Vagina (tissue), 2 donors: Measurements from ENCODE around the gene COL27A1. TPM values are rescaled to one million over a fixed set of nuclear protein-coding genes. Genes with fewer than 3 reads are reported as not detected.
A peak's percentile ranks its signal among the peaks of the same experiment; 100 is the strongest.

Experiments
- DNase-seq, 2 donors: peaks; one replicate each; pipeline ENCODE4 v3.0.0-alpha.2; 2017; ENCODE audit errors: extremely low spot score in 2 of 2
- H3K27ac ChIP-seq: fragments of 200-600 bp; sonication (generic); one replicate; pipeline ENCODE4 v1.5.1; 2019
- H3K27me3 ChIP-seq: fragments of 200-600 bp; sonication (generic); one replicate; pipeline ENCODE4 v1.5.1; 2019
- H3K36me3 ChIP-seq, 2 donors: fragments of 200-600 bp; sonication (generic); one replicate each; pipeline ENCODE4 v1.5.1; 2017 to 2019
- H3K4me1 ChIP-seq: fragments of 200-600 bp; sonication (generic); one replicate; pipeline ENCODE4 v1.5.1; 2019
- H3K4me3 ChIP-seq, 2 donors: fragments of 200-600 bp; sonication (generic); 1 replicate in 1 of 2; 2 replicates in 1 of 2; pipeline ENCODE4 v1.5.1; 2016 to 2019
- H3K9me3 ChIP-seq: fragments of 200-600 bp; sonication (generic); one replicate; pipeline ENCODE4 v1.5.1; 2019
- CTCF ChIP-seq, 3 experiments: fragments of 450-650 bp in 2 of 3; fragments of 200-600 bp in 1 of 3; sonication (generic) in 1 of 3; IDR thresholded peaks; one replicate each; pipeline ENCODE4 v1.5.1; 2017 to 2019; ENCODE audit warnings: antibody characterized with exemption in 3 of 3, mild to moderate bottlenecking in 2 of 3, moderate library complexity in 2 of 3
- POLR2A ChIP-seq, 2 donors: fragments of 450-650 bp; IDR thresholded peaks; one replicate each; pipeline ENCODE4 v1.6.1; 2017; ENCODE audit warnings: antibody characterized with exemption in 2 of 2, mild to moderate bottlenecking in 2 of 2, moderate library complexity in 2 of 2
- POLR2AphosphoS5 ChIP-seq, 2 donors: sonication (generic); formaldehyde crosslinking; IDR thresholded peaks; one replicate each; pipeline ENCODE4 v1.9.0; 2017; ENCODE audit warnings: antibody characterized with exemption in 2 of 2, mild to moderate bottlenecking in 2 of 2, low read depth in 1 of 2; ENCODE audit not compliant: insufficient read depth in 1 of 2
- intact Hi-C: fragments of 100-400 bp; cut with DNase I; formaldehyde crosslinking; loops from one replicate; pipeline ENCODE4 v1.15.1; 2023
- total RNA-seq: library from RNA; depleted of rRNA; stranded (reverse); fragments of >200 nt; gene quantifications from one replicate; pipeline ENCODE4 v1.2.3, GENCODE V29; 2016

The COL27A1 gene
- total RNA-seq, 1 donor from 2014 or later, result 17.2 TPM

DNA sequence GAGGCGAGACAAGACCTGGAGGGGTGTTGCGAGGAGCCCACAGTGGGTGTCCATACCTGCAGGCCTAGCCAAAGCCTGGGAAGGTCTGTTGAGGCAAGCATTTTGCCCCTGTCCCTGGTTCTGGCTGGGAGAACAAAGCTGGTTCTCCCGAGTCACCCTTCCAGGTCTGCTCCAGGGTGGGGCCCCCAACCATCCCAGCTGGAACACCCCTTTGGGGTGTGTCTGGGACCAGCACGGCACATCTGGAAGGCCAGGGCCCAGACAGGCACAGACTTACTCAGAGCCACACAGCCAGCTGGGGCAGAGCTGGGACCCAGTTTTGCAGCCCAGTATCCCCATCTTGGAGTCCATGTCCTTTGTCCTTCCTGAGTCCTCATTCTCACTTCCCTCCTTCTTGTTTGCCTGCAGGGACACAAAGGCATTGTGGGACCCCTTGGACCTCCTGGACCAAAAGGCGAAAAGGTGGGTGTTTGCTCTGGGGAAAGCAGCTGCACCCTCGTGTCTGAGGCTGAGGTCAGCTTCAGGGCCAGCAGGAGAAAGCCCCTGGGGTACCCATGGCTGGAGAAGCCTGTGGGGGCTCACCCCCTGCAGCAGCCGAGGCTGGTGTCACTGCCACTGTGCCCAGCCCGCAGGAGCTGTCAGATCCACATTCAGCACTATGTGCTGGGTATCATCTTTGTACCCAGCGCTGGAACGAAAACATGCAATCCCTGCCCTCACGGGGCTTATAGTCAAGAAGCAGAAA is 129.2 kb downstream of the COL27A1 start:
- no peak for DNase-seq
- intact Hi-C loops, result no loop called here

DNA sequence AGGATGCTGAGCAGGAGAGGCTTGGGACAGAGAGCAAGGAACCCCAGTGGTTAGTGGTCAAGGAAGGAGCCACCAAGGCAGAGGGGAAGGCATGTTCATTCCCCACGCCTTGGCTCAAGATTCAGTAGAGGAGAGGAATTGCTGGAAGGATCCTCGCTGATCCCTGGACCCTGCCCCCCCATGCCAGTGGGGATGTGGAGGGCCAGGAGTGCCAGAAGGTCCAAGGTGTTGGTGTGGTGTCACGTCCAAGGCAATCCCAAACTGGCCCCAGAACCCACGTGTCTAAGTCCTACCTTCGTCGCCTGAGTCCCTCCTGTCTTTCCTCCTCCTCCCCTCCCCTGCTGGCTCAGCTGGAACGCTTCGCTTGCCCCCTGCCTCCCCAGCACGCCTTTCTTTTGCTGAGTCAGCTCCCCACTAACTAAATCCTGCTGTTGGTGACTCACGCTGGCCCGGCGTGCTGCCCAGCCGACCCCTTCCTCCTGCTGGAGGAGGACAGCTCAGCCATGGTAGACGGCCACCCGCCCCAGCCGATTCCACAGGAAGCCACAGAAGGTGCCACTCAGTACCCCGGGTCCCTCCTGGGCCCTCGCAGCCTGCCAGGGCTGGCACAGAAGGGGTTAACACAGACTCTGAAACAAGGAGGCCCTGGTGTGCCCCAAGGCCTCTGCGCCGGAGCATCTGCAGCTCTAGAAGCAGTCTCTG is 130.0 kb downstream of the COL27A1 start:
- Histone ChIP-seq H3K9me3 (no peaks in the 10 kb centered on the region), H3K4me3 (no peak overlapping the region), H3K27ac (peak overlapping the region; percentile 76), H3K27me3 (no peaks in the 10 kb centered on the region), H3K4me1 (peaks cover 20% of the 10 kb centered on the region), H3K36me3 (no peaks in the 10 kb centered on the region)
- peak in 1 of 2 donors; percentile 86 for DNase-seq
- intact Hi-C loops, result no loop called here
- TF ChIP-seq POLR2AphosphoS5 (IDR thresholded peaks at IDR 0.05; ENCODE audit: insufficient read depth in 1 of 2, low read depth in 1 of 2), result peak in 1 of 2 donors; percentile 81
- TF ChIP-seq CTCF (IDR thresholded peaks at IDR 0.05), result no peak

More for the DNA sequence above, 129.2 kb downstream of the COL27A1 start:
- Histone ChIP-seq H3K27me3 (no peaks in the 10 kb centered on the region), H3K4me3 (no peak overlapping the region), H3K4me1 (peaks cover 20% of the 10 kb centered on the region), H3K27ac (peak overlapping the region; percentile 76), H3K36me3 (no peaks in the 10 kb centered on the region), H3K9me3 (no peaks in the 10 kb centered on the region)
- TF ChIP-seq POLR2AphosphoS5 (IDR thresholded peaks at IDR 0.05; ENCODE audit: insufficient read depth in 1 of 2, low read depth in 1 of 2) (no peak), POLR2A (IDR thresholded peaks at IDR 0.05) (no peak), CTCF (IDR thresholded peaks at IDR 0.05) (no peak)

DNA sequence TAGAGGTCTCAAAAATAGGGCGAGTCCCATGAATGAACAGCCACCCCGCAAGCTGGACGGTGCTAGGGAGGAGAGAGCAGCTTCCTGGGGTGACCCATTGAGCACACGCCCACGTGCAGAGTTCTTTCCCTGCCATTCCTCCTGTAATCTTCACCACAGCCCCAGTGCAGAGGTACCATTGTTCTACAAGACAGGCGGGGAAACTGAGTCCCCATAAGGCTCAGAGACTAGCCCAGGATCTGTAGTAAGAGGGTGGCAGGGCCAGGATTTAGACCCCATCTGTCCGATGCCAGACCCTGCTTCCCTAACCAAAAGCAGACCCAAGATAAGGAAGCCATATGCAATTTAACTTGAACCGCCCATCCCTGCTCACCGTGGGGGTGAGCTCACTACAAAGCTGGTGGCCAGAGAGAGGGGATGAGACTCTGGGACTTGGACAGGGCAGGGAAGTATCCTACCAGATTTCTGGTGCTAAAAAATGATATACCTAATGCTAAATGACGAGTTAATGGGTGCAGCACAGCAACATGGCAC is 130.9 kb downstream of the COL27A1 start:
- H3K4me1 ChIP-seq, result peaks cover 20% of the 10 kb centered on the region
- no peaks in the 10 kb centered on the region for H3K27me3 ChIP-seq
- no peaks in the 10 kb centered on the region for H3K9me3 ChIP-seq
- DNase-seq, result peak in 1 of 2 donors; percentile 71
- intact Hi-C loops, result no loop called here
- H3K4me3 ChIP-seq, result no peak overlapping the region
- TF ChIP-seq CTCF (IDR thresholded peaks at IDR 0.05) (no peak), POLR2A (IDR thresholded peaks at IDR 0.05) (no peak), POLR2AphosphoS5 (IDR thresholded peaks at IDR 0.05; ENCODE audit: insufficient read depth in 1 of 2, low read depth in 1 of 2) (no peak)
- peak overlapping the region; percentile 76 for H3K27ac ChIP-seq
- no peaks in the 10 kb centered on the region for H3K36me3 ChIP-seq

GRCh38 chr9:114287001-114287762 is 131.8 kb downstream of the COL27A1 start:
- peaks cover 20% of the 10 kb centered on the region for H3K4me1 ChIP-seq
- DNase-seq, result peak in 1 of 2 donors; percentile 79
- no peaks in the 10 kb centered on the region for H3K9me3 ChIP-seq
- H3K36me3 ChIP-seq, result peaks cover 0 to under 1% of the 10 kb centered on the region in 2 donors
- H3K27ac ChIP-seq, result no peak overlapping the region
- intact Hi-C loops, result no loop called here
- TF ChIP-seq POLR2AphosphoS5 (IDR thresholded peaks at IDR 0.05; ENCODE audit: insufficient read depth in 1 of 2, low read depth in 1 of 2) (no peak), CTCF (IDR thresholded peaks at IDR 0.05) (no peak), POLR2A (IDR thresholded peaks at IDR 0.05) (no peak)
- no peaks in the 10 kb centered on the region for H3K27me3 ChIP-seq
- no peak overlapping the region for H3K4me3 ChIP-seq
